SHP77 (cell line): ENCODE results near the gene DHRS12.

Experiments used
- DNase-seq, 2 experiments: peaks; one replicate each; lab custom pipeline; 2025; lab: John Stamatoyannopoulos, UW

DHRS12 gene

DNA sequence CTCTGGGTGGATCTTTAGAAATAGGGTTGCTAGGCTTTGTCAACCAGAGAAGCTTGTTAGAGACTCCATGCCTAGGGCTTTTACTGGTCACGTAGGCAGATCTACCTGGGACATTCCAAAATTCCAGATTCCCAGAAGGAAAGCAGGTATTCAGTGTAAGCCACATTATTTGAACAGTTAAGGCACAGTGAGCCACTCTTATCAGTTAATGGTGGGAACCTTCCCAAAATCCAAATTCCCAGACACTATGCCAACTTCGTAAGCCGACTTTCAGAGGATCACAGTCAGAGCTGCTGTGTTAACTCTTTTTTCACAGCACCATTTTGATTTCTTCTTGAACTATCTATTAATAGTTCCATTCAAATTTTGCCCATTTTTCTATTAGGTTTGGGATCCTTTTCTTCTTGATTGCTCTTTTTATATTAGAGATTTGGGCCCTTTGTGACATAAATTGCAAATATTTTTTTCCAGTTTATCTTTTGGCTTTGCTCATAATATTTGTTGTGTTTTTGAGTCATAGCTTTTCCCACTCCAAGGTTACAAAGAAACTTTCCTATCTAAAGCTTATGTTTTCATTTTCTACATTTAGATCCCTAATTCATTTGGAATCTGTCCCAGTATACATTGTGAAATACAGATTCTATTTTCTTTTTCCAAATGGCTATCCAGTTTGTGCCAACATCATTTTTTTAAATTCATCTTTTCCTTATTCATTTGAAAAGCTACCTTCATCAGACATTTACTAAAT, 77.3 kb downstream of the DHRS12 start:
- no peak for DNase-seq

DNA sequence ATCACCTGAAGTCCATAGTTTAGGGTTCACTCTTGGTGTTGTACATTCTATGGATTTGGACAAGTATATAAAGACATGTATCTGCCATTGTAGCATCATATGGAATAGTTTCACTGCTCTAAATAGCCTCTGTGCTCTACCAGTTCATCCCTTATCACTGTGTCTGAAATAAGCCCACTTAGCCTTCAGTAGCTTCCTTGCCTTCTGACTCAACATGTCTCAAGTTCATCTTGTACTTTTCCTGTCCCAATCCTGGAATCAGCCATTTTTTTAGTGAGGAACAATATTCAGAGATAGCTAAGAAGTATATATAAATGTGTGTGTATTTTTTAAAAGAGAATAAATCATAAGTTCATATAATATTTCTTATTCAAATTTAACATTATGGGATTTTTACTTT, 79.2 kb downstream of the DHRS12 start:
- DNase-seq: no peak

- DNase-seq: no peak
These were observed 80.4 kb downstream of the DHRS12 start for GRCh38 chr13:51723529-51723928.

- DNase-seq: no peak
These were observed 82.5 kb downstream of the DHRS12 start for GRCh38 chr13:51721496-51721895.

DNA sequence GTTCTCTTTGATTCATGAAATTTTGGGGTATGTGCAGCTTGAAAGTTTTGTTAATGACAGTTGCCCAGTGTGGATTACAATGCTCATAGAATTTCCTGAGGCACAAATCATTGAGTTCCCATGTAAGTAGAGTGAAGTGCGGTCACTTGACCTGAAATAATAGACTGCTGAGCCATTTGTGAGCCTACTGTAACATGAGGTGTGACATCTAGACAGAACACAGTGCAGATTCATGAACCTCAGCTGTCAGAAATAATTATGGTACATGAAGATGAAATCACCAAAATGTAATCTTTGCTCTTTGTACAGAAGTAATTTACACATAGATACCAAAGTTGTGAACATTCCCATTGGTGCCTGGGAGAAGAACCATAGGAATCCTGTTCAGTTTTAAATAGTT, 84.6 kb downstream of the DHRS12 start:
- no peak for DNase-seq
